Activated CD4-positive, CD25-positive, alpha-beta regulatory T cell treated with anti-CD3 and anti-CD28 coated beads, Interleukin-2, amount 50 U/mL, for 16 hours (primary cell): ENCODE results near the gene G6PC3.
"Not testable (repeated sequence)": the region's sequence is repeated elsewhere in the genome, so short reads cannot be mapped to it uniquely, and the experiment has no call there.

Source experiments
- DNase-seq: peaks from one replicate; pipeline ENCODE4 v3.0.0-alpha.2; 2020; ENCODE audit warnings: low read depth, low spot score

Gene G6PC3, protein sequence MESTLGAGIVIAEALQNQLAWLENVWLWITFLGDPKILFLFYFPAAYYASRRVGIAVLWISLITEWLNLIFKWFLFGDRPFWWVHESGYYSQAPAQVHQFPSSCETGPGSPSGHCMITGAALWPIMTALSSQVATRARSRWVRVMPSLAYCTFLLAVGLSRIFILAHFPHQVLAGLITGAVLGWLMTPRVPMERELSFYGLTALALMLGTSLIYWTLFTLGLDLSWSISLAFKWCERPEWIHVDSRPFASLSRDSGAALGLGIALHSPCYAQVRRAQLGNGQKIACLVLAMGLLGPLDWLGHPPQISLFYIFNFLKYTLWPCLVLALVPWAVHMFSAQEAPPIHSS

GRCh38 chr17:44070455-44071197, at the start of gene G6PC3:
G6PC3 (plus strand) TSS chr17:44070735; CDS start chr17:44070966, 231 bp downstream.
- DNase-seq: peak; percentile 55

DNA sequence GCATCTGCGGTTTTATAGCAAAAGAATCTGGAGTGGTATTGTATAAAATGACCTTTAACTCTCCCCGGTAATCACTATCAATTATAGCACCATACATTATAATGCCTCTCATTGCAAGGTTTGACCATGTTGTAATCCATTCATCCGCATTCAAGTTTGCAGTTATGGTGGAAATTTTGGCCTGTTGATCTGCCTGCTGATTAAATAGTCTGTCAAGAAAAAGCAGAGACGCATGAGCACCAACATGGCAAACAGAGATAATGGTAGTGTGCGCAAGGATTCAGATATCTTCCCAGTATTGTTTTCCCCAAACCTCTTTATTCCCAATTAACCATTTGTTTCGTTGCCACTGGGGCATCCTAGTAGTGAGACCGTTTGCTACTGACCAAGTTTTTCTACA, 49.3 kb upstream of the G6PC3 start:
- DNase-seq: not testable (repeated sequence)

- DNase-seq: no peak
Measured at GRCh38 chr17:44022246-44022645, 48.3 kb upstream of the G6PC3 start.

- no peak for DNase-seq
Measured at GRCh38 chr17:44023545-44024270, 46.8 kb upstream of the G6PC3 start.

DNA sequence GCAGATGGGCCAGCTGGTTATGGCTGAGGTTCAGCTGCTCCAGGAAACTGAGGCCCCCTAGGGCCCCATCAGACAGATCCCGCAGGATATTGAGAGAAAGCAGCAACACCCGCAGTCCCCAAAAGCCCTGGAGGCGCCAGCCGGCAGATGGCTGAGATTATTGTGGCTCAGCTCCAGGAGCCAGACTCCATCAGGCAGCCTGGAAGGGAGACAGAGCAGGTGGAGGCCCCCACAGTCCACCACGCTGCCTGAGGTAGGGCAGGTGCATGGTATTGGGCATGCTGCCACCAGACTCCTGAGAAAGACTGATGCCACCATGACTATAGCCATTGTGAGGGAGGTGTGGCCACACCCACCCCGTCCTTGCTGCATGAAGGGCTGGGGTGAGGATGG, 46.3 kb upstream of the G6PC3 start:
- no peak for DNase-seq

GRCh38 chr17:44024853-44025252, 45.7 kb upstream of the G6PC3 start:
- DNase-seq: no peak

DNA sequence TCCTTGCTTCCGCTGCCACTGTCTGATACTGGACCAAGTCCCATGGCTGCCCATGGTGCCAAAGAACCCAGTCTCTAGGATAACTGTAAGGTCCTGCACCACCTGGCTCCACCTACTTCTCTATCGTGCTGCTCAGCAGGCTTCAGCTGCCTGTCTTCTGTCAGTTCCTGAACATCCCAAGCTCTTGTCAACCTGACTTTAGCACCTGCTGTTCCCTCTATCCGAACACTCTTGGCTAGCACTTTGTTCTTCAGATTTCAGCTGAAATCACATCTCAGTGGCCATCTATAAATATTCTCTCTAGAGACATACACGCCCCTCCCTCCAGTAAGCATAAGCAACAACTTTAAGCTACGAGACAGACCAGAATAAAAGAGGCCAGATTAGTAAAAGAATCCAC, 40.8 kb upstream of the G6PC3 start:
- no peak for DNase-seq

- DNase-seq: no peak
Measured at GRCh38 chr17:44030482-44030881, 40.1 kb upstream of the G6PC3 start.

- no peak for DNase-seq
Measured at GRCh38 chr17:44033861-44034408, 36.6 kb upstream of the G6PC3 start.

GRCh38 chr17:44034688-44035087, 35.8 kb upstream of the G6PC3 start:
- DNase-seq: not testable (repeated sequence)

GRCh38 chr17:44037471-44037870, 33.1 kb upstream of the G6PC3 start:
- DNase-seq: no peak

DNA sequence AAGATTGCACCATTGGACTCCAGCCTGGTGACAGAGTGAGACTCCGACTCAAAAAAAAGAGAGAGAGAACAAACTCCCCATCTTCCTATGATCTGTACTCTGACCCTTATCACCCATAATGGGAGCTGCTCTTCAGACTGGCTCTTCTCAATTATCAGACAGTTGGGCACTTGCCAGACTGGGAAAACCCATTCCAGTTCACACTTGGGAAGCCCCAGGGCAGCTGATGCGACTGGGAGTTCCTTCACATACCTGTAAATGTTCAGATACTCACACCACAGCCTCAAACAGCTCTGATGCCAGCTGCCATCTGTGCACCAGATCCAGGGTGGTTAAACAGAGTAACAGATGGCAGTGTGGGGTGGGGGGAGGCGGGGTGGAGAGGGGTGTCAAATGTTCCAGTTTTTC, 31.9 kb upstream of the G6PC3 start:
- DNase-seq: no peak

GRCh38 chr17:44039829-44040635, 30.5 kb upstream of the G6PC3 start:
- no peak for DNase-seq

DNA sequence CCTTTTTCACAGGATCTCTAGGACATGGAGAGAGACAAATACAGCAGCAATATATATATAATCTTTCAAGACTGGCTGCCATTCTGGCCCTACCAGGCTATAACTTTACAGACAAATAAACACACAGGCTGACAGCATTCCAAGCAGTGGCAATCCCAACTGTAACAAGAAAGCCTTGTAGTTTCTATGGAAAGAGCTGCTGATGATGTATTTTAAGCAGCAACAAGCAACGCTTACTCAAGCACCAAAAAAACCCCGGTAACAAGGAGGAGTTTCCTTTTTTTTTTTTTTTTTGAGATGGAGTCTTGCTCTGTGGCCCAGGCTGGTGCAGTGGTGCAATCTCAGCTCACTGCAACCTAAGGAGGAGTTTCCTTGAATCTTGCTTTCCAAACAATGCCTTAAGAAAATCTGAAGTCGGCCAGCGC, 27.3 kb upstream of the G6PC3 start:
- no peak for DNase-seq

GRCh38 chr17:44044071-44044470, 26.5 kb upstream of the G6PC3 start:
- no peak for DNase-seq

GRCh38 chr17:44045486-44045885, 25.0 kb upstream of the G6PC3 start:
- DNase-seq: no peak

DNA sequence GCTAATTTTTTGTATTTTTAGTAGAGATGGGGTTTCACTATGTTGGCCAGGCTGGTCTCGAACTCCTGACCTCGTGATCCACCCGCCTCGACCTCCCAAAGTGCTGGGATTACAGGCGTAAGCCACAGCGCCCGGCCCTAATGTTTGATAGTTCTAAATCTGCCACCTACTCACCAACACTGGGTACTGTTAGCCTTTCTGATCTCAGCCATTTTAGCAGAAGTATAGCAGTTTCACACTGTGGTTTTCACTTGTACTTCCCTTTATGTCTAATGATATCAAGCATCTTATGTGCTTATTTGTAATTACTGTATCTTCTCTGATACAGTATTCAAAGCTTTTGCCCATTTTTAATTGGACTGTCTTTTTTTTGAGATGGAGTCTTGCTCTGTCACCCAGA, 23.6 kb upstream of the G6PC3 start:
- DNase-seq: not testable (repeated sequence)

DNA sequence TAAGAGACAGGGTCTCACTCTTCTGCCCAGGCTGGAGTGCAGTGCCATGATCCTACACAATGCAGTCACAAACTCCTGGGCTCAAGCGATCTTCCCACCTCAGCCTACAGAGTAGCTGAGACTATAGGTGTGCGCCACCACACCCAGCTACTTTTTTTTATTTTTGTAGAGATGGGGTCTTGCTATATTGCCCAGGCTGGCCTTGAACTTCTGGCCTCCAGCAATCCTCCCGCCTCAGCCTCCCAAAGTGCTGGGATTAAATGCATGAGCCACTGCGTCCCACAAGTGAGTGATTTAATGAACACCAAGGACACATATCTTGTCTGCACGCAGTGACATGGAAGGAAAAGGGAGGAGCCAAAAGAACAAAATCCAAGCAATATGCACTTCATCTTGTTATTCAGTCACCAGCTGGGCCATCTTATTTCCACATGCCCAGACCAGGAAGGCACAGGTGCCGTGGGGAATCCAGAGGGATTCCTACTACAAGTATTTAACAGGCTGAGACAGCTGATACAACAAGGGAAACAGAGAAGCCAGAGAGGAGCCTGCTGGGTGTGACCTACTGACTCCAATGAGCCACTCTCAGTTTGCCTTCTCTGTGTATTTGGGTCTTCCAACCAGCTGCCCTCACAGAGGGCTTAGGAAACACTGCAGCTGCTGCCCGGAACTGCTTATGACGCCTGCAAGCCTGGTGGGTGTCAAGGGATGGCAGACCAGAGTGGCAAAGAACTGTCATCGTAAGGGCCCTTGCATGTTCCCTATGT, 21.1 kb upstream of the G6PC3 start:
- DNase-seq: no peak

DNA sequence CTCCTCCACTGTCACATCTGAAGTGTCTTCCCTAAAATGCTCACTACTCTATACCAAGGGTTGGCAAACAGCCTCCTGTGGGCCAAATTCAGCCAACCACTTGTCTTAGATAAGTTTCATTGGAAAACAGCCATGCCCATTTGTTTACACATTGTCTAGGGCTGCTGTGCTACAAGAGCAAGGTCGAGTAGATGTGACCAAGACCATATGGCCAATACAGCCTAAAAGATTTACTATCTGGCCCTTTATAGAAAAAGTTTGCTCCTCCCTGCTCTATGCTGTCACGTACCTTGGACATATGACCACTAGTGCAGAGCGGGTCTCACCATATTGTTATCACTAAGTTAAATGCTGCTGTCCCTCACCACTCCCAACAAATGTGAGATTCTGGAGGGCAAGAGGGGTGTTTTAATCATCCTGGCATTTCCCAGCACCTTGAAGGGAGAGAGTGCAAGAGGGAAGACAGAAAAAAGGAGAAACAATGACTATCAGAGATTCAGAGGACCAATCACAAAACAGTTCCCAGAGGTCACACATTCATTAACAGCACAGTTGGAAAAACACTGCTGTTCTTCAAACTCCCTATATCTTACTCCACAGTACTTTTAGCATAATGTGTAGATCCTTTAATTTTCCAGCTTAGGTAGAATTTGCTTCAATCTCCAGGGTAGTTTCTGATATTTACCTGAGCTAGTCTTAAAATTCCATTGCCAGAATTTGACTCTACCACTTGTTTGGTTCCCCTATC, 17.2 kb upstream of the G6PC3 start:
- no peak for DNase-seq
